ENCODE data around the gene MAPT.
"Not testable (repeated sequence)": the region's sequence is repeated elsewhere in the genome, so short reads cannot be mapped to it uniquely, and the experiment has no call there.

Gene MAPT

GRCh38 chr17:45931677-45932076, 37.3 kb downstream of the MAPT start:
- no peak for DNase-seq

DNA sequence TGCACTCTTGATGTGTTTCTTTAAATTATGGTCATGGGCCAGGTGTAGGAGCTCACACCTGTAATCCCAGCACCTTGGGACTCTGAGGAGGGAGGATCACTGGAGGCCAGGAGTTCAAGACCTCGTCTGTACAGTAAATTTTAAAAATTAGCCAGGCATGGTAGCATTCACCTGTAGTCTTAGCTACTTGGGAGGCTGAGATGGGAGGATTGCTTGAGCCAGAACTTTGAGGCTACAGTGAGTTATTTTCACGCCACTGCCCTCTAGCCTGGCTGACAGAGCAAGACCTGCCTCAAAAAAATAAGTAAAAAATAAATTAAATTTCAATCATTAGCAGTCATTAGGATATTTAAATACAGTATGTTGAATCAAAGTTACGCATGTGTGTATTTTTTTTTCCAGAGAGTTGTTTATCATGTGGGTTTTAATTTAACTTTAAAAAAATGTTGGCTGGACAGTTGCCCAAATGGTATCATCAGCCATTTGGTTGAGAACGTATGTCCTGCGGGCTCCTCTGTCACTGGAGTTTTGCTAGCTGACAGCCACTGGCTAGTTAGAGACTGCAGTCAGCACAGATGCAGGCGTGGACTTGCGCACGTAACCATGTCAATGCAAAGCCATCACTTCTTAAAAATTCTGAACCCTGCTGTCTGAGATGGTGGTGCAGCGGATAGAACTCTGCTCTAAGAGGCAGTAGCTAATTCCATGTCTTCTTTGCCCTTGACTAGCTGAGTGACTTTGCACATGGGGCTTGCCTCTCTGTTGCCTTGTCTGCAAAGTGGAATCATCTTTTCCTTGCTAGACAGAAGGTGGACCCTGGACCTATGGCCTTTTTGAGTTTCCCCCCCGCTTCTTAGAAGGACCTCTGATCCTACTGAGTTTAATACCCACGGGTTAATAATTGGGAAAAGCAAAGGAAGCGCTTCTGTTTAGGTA, 40.0 kb downstream of the MAPT start:
- DNase-seq: no peak

- DNase-seq: no peak
Measured at GRCh38 chr17:45935197-45935709, 40.9 kb downstream of the MAPT start.

DNA sequence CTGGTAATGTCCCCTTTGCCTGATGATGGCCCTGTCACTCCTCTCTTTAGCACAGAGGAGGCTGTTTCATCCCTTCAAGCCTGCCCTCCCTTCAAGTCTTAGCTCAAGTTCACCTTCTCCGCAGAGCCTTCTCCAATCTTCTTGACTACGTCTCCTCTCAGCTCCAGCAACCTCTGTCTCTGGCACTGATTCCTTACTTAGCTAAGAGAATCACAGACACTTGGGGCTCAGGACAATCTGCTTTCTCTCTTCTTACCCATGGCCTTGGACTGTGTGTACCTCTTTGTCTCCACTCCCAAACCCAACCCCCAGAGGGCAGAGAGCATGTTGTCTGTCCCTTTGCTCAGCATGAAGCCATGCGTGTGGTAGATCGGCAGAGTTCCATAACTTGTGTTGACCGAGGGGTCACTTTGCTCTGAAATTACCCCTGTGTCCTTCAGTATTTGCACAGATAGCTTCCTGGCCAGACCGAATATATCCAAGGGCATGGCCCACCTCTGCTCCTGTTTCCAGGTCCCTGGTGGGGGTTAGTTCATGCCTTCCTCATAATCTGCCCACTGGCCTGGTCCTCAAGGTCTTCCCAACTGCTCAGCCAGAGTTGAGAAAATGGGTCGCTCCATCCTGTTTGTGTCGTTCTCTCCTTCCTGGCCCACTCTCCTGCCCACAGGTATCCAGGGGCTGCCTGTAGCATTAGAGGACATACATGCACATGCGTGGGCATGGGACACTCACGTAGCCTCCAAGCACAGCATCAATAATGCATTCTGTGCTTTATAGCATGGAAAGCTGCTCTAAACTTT, 41.6 kb downstream of the MAPT start:
- no peak for DNase-seq

DNA sequence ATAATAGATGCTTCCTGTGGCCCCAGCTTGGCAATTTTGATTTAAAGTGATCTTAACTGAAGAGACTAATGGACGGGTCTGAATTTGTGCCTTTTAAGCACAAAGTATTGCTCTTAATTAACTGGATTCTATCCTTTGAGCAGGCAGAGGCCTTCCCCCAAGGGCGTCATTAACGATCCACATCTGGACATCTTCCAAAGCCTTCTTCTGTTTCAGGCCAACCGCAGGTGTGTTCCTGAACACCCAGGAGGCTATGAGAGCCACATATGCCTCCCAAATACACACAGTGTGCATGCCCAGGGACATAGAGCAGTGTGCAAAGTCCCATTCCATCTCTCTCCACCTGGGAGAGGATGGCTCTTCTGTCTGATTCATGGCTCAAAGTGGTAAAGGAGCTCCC, 42.3 kb downstream of the MAPT start:
- no peak for DNase-seq

DNA sequence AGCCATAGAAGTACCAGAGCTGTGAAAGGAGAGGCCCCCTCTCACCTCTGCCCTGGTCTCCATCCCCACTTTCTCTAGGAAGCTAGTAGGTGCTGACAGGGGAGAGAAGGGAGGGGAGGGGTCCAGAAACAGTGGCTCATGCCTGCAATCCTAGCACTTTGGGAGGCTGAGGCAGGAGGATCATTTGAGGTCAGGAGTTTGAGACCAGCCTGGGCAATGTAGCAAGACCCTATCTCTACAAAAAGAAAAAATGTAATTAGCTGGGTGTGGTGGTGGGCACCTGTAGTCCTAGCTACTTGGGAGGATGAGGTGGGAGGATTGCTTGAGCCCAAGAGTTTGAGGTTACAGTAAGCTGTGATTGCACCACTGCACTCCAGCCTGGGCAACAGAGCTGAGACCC, 42.8 kb downstream of the MAPT start:
- DNase-seq: not testable (repeated sequence)

GRCh38 chr17:45939395-45939794, 45.0 kb downstream of the MAPT start:
- DNase-seq: no peak

DNA sequence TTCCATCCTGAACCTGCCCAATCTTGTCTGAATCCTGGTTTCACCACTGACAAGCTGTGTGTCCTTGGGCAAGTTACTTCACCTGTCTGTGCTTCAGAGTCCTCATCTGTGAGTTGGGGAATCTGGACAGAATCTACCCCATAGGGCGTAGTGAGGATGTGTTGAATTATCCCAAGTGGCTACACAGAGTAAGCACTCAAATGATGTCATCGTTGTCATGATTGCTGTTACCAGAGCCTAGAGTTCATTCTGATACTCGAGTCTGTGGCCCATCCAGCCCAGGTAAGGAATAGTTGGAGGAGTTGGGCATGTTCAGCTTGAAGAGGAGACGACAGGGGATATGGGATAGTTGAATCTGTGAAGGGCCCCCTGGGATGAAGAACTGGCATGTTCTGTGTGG, 45.9 kb downstream of the MAPT start:
- no peak for DNase-seq

DNA sequence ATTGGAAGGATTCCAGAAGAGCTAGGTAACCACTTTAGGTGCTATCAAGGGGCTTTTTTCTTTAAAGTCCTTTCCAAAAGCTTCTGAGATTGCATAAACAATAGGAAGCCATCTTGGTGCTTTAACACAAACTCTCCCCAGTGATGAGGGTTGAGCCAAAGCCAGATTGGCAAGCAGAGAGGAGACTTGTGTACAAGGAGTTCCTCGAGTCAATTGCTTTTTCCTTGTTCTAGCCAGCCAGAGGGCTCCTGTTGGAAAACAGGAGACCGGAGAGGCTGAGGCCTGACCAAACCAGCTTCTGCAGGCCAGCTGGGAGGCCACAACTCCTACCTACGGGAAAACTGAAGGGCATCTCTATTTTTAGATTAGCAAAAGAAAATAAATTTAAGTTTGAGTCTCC, 46.5 kb downstream of the MAPT start:
- no peak for DNase-seq

- no peak for DNase-seq
Measured at GRCh38 chr17:45941395-45941794, 47.0 kb downstream of the MAPT start.

DNA sequence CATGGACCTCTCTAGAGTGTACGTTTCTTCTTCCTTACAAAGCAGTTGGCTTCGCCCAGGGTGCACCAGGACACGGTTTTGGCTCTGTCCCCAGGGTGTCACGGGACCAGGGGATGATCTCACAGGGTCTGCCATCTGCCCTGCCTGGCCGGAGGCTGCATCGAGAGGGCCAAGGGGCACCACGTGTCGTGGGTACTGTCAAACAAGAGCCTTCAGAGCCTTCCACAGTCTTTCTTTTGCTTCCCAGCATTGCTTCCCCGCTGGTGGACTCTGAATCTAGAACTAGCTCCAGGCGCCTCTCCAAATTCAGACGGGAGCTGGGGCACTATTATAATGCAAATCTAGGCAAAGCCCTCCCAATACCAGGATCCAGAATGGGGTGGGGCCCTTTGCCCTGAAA, 47.9 kb downstream of the MAPT start:
- DNase-seq: no peak

- no peak for DNase-seq
Measured at GRCh38 chr17:45946841-45947256, 52.5 kb downstream of the MAPT start.

DNA sequence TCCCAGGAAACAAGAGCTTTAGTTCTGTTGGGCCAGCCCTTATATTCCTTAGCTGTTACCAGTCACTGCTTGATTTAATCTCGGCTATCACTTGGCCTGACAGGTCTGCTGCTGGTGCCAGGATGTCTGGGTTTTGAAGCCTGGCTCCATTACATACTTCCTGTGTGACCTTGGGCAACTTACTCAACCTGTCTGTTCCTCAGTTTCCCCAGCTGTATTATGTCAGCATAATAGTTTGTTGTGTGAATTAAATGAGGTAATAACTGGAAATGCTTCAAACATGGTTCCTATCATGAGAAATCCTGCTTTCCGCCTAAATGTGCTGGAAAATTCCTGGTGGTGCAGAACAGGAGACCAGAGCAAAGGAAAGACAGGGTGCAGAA, 54.1 kb downstream of the MAPT start:
- DNase-seq: peak; percentile 59

DNA sequence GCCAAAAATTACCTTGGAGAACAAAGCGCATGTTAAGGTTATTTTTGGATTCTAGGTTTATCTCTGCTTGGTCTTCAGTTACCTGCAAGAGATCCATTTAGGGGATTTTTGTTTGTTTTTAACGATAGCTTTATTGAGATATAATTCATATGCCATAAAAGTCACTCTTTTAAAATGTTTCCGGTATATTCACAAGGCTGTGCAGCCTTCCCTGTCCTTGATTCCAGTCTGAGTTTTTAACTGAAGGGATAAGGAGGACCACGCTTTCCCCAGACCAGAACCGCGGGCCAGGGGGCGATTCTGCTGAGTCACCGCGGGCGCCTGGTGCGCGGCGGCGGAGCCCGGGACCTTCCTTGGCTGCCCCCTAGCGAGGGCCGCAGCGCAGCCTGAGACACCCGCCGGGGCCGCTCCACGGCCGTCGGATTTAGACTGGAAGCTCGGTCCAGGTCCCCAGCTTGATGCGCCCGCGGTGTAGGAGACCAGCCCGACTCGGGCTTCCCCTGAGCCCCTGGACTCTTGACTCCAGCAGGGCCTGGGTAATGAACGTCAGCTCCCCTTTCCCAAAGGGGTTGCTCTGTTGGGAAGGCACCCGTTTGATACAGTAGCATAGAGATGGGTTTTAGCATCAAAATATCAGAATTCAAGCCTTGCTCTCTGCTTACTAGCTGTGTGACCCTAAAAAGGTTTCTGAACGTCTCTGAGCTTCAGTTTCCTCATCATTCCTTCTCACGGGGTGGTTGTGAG, 54.7 kb downstream of the MAPT start:
- DNase-seq: peak; percentile 58

GRCh38 chr17:45949755-45950320, 55.5 kb downstream of the MAPT start:
- DNase-seq: no peak

DNA sequence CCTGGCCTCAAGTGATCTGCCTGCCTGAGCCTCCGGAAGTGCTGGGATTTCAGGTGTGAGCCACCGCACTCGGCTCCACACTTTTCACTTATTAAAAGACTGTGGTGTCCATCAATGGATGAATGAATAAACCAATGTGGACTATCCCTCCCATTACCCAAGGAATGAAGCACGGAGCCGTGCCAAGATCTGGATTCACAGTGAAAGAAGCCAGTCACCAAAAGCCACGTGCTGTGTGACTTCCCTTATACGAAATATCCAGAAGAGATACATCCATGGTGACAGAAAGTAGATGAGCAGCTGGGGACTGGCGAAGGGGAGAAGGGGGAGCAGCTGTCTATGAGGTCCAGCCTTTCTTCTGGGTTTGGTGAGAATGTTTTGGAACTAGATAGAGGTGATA, 56.5 kb downstream of the MAPT start:
- DNase-seq: no peak

- no peak for DNase-seq
Measured at GRCh38 chr17:45951403-45951802, 57.0 kb downstream of the MAPT start.

DNA sequence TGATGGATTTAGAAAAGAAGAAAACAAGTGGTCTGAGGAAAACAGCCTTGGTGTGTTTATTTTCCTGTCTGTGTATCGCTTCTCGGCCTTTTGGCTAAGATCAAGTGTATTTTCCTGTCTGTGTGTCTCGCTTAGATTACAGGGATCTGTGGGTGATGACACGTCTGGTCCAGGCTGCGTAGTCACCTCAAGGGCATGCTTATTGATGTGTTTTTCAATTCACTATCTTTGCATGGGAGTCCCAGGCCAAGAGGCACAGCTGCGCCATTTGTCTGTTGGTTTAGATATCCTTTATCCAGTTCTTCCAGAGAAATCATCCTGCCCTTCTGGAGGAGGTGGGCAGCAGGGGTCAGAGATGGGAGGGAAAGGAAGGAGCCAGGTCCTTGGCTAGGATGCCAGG, 57.6 kb downstream of the MAPT start:
- no peak for DNase-seq

DNA sequence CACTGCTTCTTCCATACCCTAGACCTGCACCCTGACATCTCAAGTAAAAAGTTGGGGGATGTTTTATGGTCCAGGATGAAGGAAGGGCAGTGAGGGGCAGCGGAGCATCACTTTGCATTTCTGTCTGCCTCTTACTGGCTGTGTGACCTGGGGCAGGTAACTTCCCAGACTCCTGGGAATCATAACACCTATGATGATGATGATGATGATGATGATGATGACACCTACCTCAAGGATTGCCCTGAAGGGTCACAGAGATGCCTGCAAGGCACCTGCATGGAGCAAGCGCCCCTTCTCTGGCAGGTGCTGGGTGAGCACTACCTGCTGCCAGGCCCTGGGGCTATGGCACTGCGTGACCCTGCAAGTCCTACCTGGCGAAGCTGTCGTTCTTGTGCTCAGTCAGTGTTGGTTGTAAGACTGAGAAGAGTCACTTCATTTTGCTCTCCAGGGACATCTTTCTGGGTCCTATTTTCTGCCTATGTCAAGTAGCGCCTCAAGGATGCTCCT, 58.5 kb downstream of the MAPT start:
- DNase-seq: no peak

GRCh38 chr17:45953561-45953960, 59.2 kb downstream of the MAPT start:
- no peak for DNase-seq

- DNase-seq: no peak
Measured at GRCh38 chr17:45954914-45955313, 60.6 kb downstream of the MAPT start.

- no peak for DNase-seq
Measured at GRCh38 chr17:45955326-45955725, 61.0 kb downstream of the MAPT start.

- no peak for DNase-seq
Measured at GRCh38 chr17:45956090-45956489, 61.7 kb downstream of the MAPT start.

Data from NCI-H226 (cell line).